H1 (cell line): ENCODE measurements around the gene ASTN2. TPM values are rescaled to one million over a fixed set of nuclear protein-coding genes. Genes with fewer than 3 reads are reported as not detected.

Experiments
- CTCF ChIA-PET: fragments of 300-600 bp; sonication (Branson Sonifier 250); formaldehyde crosslinking; loops from one replicate; lab custom pipeline; 2021; ENCODE audit not compliant: partially characterized antibody; lab: Charles Lee
- POLR2A ChIA-PET: fragments of 300-600 bp; sonication (Branson Sonifier 250); formaldehyde crosslinking; loops from one replicate; lab custom pipeline; 2021; ENCODE audit warnings: inconsistent platforms; ENCODE audit not compliant: partially characterized antibody; lab: Charles Lee
- DNase-seq, 2 experiments: peaks; one replicate each; pipeline versions ENCODE4 v3.0.0 to v3.0.0-alpha.2; 2010 to 2022; ENCODE audit warnings: low spot score in 2 of 2, low read depth in 1 of 2, mixed read lengths in 1 of 2
- FAIRE-seq: peaks from 2 replicates; lab custom pipeline; 2011; peaks lifted over from hg19 to GRCh38; lab: Jason Lieb, UNC
- H2AFZ ChIP-seq: 2 replicates; pipeline ENCODE4 v1.8.1; 2012; ENCODE audit warnings: low read length, inconsistent platforms
- H2AK5ac ChIP-seq: 2 replicates; pipeline ENCODE4 v1.6.1; 2013; ENCODE audit warnings: low read depth, low read length
- H2BK120ac ChIP-seq: replicated peaks from 2 replicates; pipeline ENCODE3; 2013; ENCODE audit warnings: low read depth, low read length, inconsistent platforms
- H2BK12ac ChIP-seq: 2 replicates; pipeline ENCODE4 v1.6.1; 2013; ENCODE audit warnings: low read depth, low read length
- H2BK15ac ChIP-seq: 2 replicates; pipeline ENCODE4 v1.6.1; 2013; ENCODE audit warnings: low read length
- H2BK20ac ChIP-seq: 2 replicates; pipeline ENCODE4 v1.6.1; 2013; ENCODE audit warnings: low read length
- H2BK5ac ChIP-seq: 2 replicates; pipeline ENCODE4 v1.6.1; 2013; ENCODE audit warnings: low read depth, low read length
- H3K14ac ChIP-seq: 2 replicates; pipeline ENCODE4 v1.6.1; 2013; ENCODE audit warnings: inconsistent platforms; ENCODE audit not compliant: insufficient read length
- H3K18ac ChIP-seq: 2 replicates; pipeline ENCODE4 v1.6.1; 2013; ENCODE audit warnings: low read length; ENCODE audit errors: extremely low read depth
- H3K23ac ChIP-seq: 2 replicates; pipeline ENCODE4 v1.6.1; 2013; ENCODE audit warnings: inconsistent platforms; ENCODE audit not compliant: insufficient read length
- H3K23me2 ChIP-seq: 2 replicates; pipeline ENCODE4 v1.6.1; 2013; ENCODE audit warnings: low read depth, low read length
- H3K27ac ChIP-seq: 2 replicates; pipeline ENCODE4 v1.6.1; 2011; ENCODE audit warnings: low read depth, low read length, inconsistent platforms
- H3K27me3 ChIP-seq, 4 experiments: replicated peaks in 1 of 4; 1 replicate in 1 of 4; 2 replicates in 3 of 4; pipeline versions ENCODE4 v1.6.1 to v1.8.1; 2011 to 2013; ENCODE audit warnings: low read length in 3 of 4, mild to moderate bottlenecking in 3 of 4, inconsistent platforms in 2 of 4, mixed read lengths in 2 of 4, moderate library complexity in 1 of 4; ENCODE audit not compliant: control insufficient read depth in 3 of 4, insufficient read depth in 3 of 4; ENCODE audit errors: extremely low read depth in 1 of 4
- H3K36me3 ChIP-seq, 4 experiments: 2 replicates each; pipeline versions ENCODE4 v1.6.1 to v1.8.1; 2011 to 2013; ENCODE audit warnings: mild to moderate bottlenecking in 4 of 4, low read length in 3 of 4, moderate library complexity in 2 of 4, control low read depth in 1 of 4, inconsistent platforms in 1 of 4; ENCODE audit not compliant: insufficient read depth in 4 of 4, control insufficient read depth in 2 of 4
- H3K4ac ChIP-seq: replicated peaks from 2 replicates; pipeline ENCODE3; 2013; ENCODE audit warnings: low read length, low read depth, mixed read lengths, inconsistent platforms; ENCODE audit not compliant: insufficient read length
- H3K4me1 ChIP-seq, 4 experiments: replicated peaks in 1 of 4; 1 replicate in 1 of 4; 2 replicates in 3 of 4; pipeline versions ENCODE4 v1.6.1 to v1.8.1; 2011 to 2013; ENCODE audit warnings: low read length in 3 of 4, inconsistent platforms in 2 of 4, mixed read lengths in 1 of 4; ENCODE audit not compliant: insufficient read depth in 4 of 4, control insufficient read depth in 3 of 4
- H3K4me2 ChIP-seq, 2 experiments: 2 replicates each; pipeline versions ENCODE4 v1.6.1 to v1.8.1; 2011 to 2013; ENCODE audit warnings: low read depth in 2 of 2, low read length in 2 of 2, control low read depth in 1 of 2, inconsistent platforms in 1 of 2, mild to moderate bottlenecking in 1 of 2; ENCODE audit not compliant: insufficient read depth in 1 of 2
- H3K4me3 ChIP-seq, 4 experiments: fragments of 200-600, 300-600 bp in 1 of 4; sonication (generic), shearing (Covaris generic), sonication (Bioruptor Twin) in 1 of 4; 2 replicates each; pipeline versions ENCODE4 v1.5.1 to v1.8.1; 2011 to 2016; ENCODE audit warnings: low read length in 4 of 4, low read depth in 3 of 4, control low read depth in 2 of 4, inconsistent platforms in 2 of 4, mild to moderate bottlenecking in 2 of 4, mixed read lengths in 1 of 4, moderate library complexity in 1 of 4; ENCODE audit not compliant: insufficient read depth in 2 of 4; ENCODE audit errors: extremely low read depth in 1 of 4
- H3K56ac ChIP-seq: replicated peaks from 2 replicates; pipeline ENCODE3; 2013; ENCODE audit warnings: low read depth, mild to moderate bottlenecking, mixed read lengths, low read length, inconsistent platforms; ENCODE audit not compliant: insufficient read length
- H3K79me1 ChIP-seq: 2 replicates; pipeline ENCODE4 v1.6.1; 2013; ENCODE audit warnings: low read depth, low read length, control low read depth
- H3K79me2 ChIP-seq, 2 experiments: 2 replicates each; pipeline versions ENCODE4 v1.6.1 to v1.8.1; 2012 to 2013; ENCODE audit warnings: low read length in 2 of 2, mild to moderate bottlenecking in 2 of 2, inconsistent platforms in 1 of 2; ENCODE audit not compliant: insufficient read depth in 2 of 2, control insufficient read depth in 1 of 2
- H3K9ac ChIP-seq, 4 experiments: replicated peaks in 1 of 4; 1 replicate in 1 of 4; 2 replicates in 3 of 4; pipeline versions ENCODE4 v1.6.1 to v1.8.1; 2011 to 2013; ENCODE audit warnings: low read depth in 3 of 4, low read length in 3 of 4, control low read depth in 2 of 4, mild to moderate bottlenecking in 2 of 4, moderate library complexity in 2 of 4, inconsistent platforms in 1 of 4; ENCODE audit errors: extremely low read depth in 1 of 4
- H3K9me3 ChIP-seq, 2 experiments: 2 replicates each; pipeline versions ENCODE4 v1.6.1 to v1.8.1; 2012 to 2013; ENCODE audit warnings: mild to moderate bottlenecking in 2 of 2, moderate library complexity in 2 of 2, control low read depth in 1 of 2, inconsistent platforms in 1 of 2, low read depth in 1 of 2, low read length in 1 of 2, mixed read lengths in 1 of 2; ENCODE audit not compliant: insufficient read depth in 2 of 2
- H4K20me1 ChIP-seq, 2 experiments: replicated peaks in 1 of 2; 2 replicates each; pipeline versions ENCODE3 to v1.8.1; 2011 to 2013; ENCODE audit warnings: inconsistent platforms in 2 of 2, low read length in 2 of 2, mild to moderate bottlenecking in 1 of 2; ENCODE audit not compliant: insufficient read depth in 2 of 2, control insufficient read depth in 1 of 2
- H4K5ac ChIP-seq: 2 replicates; pipeline ENCODE4 v1.6.1; 2013; ENCODE audit warnings: low read length, low read depth, mixed read lengths, inconsistent platforms; ENCODE audit not compliant: insufficient read length
- H4K8ac ChIP-seq: 2 replicates; pipeline ENCODE4 v1.8.0; 2013; ENCODE audit warnings: mild to moderate bottlenecking, moderate library complexity, low read length, inconsistent platforms; ENCODE audit not compliant: insufficient read depth; ENCODE audit errors: extremely low read depth
- H4K91ac ChIP-seq: replicated peaks from 2 replicates; pipeline ENCODE3; 2013; ENCODE audit warnings: low read length, mixed read lengths, inconsistent platforms; ENCODE audit not compliant: insufficient read length
- ATF3 ChIP-seq: IDR thresholded peaks from 2 replicates; pipeline ENCODE4 v1.6.1; 2011; ENCODE audit warnings: low read depth, mild to moderate bottlenecking, low read length; ENCODE audit not compliant: insufficient read depth
- CEBPB ChIP-seq: IDR thresholded peaks from 2 replicates; pipeline ENCODE4 v1.6.1; 2012; ENCODE audit warnings: low read depth, low read length
- CHD1 ChIP-seq: IDR thresholded peaks from 2 replicates; pipeline ENCODE4 v1.6.1; 2012; ENCODE audit warnings: low read depth, low read length, improper control_type of control experiment
- FOSL1 ChIP-seq: IDR thresholded peaks from 2 replicates; pipeline ENCODE4 v1.6.1; 2011; ENCODE audit warnings: mild to moderate bottlenecking, low read depth, low read length, moderate library complexity; ENCODE audit not compliant: insufficient read depth
- GABPA ChIP-seq: IDR thresholded peaks from 2 replicates; pipeline ENCODE4 v1.6.1; 2011; ENCODE audit warnings: mild to moderate bottlenecking, low read length, moderate library complexity, borderline replicate concordance; ENCODE audit not compliant: insufficient read depth
- RNF2 ChIP-seq: fragments of 200-900, 300-1000 bp; sonication (generic); IDR thresholded peaks from 2 replicates; pipeline ENCODE4 v1.7.1; 2016; ENCODE audit warnings: borderline replicate concordance, low read depth, mild to moderate bottlenecking, antibody characterized with exemption, low read length; ENCODE audit not compliant: poor library complexity, severe bottlenecking; ENCODE audit errors: missing control alignments
- TCF12 ChIP-seq: IDR thresholded peaks from 2 replicates; pipeline ENCODE4 v1.6.1; 2011; ENCODE audit warnings: low read depth, mild to moderate bottlenecking, low read length
- WGBS, 2 experiments: shearing (Covaris generic) in 1 of 2; methylation state at CpG; one replicate each; pipeline versions ENCODE4 v1.1.6 to v1.1.7; 2013 to 2015; ENCODE audit warnings: low lambda C conversion rate in 2 of 2, mixed read lengths in 2 of 2, inconsistent platforms in 1 of 2, low coverage in 1 of 2, missing lambda C conversion rate in 1 of 2; ENCODE audit not compliant: insufficient replicate concordance in 2 of 2, insufficient coverage in 1 of 2, insufficient read length in 1 of 2; ENCODE audit errors: extremely low coverage in 1 of 2, missing lambda C conversion rate in 1 of 2; 5-methylcytosine and 5-hydroxymethylcytosine counted together
- polyA plus RNA-seq, 7 experiments: library from polyadenylated mRNA; depleted of rRNA in 3 of 7; stranded (reverse) in 5 of 7; unstranded in 2 of 7; fragments of >200 nt in 5 of 7; fragments of 200-250 nt in 2 of 7; gene quantifications; 1 replicate in 5 of 7; 2 replicates in 1 of 7; 4 replicates in 1 of 7; pipeline versions ENCODE4 v1.2.1 to v1.2.3, GENCODE V29; 2011 to 2013; ENCODE audit warnings: missing spikeins in 2 of 7, mixed read lengths in 2 of 7
- total RNA-seq: library from RNA; stranded (reverse); fragmentation: NEBNext Ultra II Directional; extraction: Animal tissue kit (Norgen Biotek cat#: 25700); gene quantifications from 2 replicates; pipeline ENCODE4 v1.2.1, GENCODE V29; 2021

The ASTN2 gene
- total and polyA plus RNA-seq, 2 of the 8 experiments (the other 6 are each of a cell fraction or from before 2014, with no cell fraction given) = 8.2 to 13.7 TPM

- CTCF ChIA-PET = interaction anchor here (1.2 kb wide), 1 partner anchor 74 kb away, joined by 5 read pairs; no protein-coding TSS in a partner anchor
- Histone ChIP-seq H3K56ac (no peak overlapping the region), H3K4ac (no peak overlapping the region), H2BK120ac (no peak overlapping the region), H2BK12ac (no peak overlapping the region), H4K8ac (no peak overlapping the region), H3K23ac (no peak overlapping the region), H3K79me1 (no peaks in the 10 kb centered on the region), H3K9me3 (no peaks in the 10 kb centered on the region), H2AK5ac (no peak overlapping the region), H3K18ac (no peak overlapping the region), H2BK20ac (no peak overlapping the region), H3K4me3 (no peak overlapping the region), H3K9ac (no peak overlapping the region), H3K4me2 (no peak overlapping the region), H4K91ac (no peak overlapping the region), H4K20me1 (no peaks in the 10 kb centered on the region), H3K27me3 (no peaks in the 10 kb centered on the region), H3K14ac (no peak overlapping the region), H3K23me2 (no peaks in the 10 kb centered on the region), H3K27ac (no peak overlapping the region), H2AFZ (no peak overlapping the region), H3K79me2 (no peaks in the 10 kb centered on the region), H4K5ac (no peak overlapping the region), H3K4me1 (peaks cover 0 to 6% (median 3%) of the 10 kb centered on the region in 4 experiments; a peak in 3 of 7 replicates), H2BK5ac (no peak overlapping the region), H2BK15ac (no peak overlapping the region), H3K36me3 (no peaks in the 10 kb centered on the region)
- WGBS, 2 experiments = 100% methylated on average over 2 of the region's 2 CpGs; no CpG with 5 or more reads in 1 of the 2 experiments
- DNase-seq = no peak
- POLR2A ChIA-PET = no interaction called here
- no peak for FAIRE-seq
- TF ChIP-seq GABPA = no peak
- TF ChIP-seq TCF12 = no peak
- TF ChIP-seq CEBPB = no peak
- no peak for TF ChIP-seq RNF2
- no peak for TF ChIP-seq ATF3
- no peak for TF ChIP-seq CHD1
- no peak for TF ChIP-seq FOSL1
Measured at GRCh38 chr9:116786737-116787136, 628.1 kb downstream of the ASTN2 start.
